HL-60 (cell line): ENCODE measurements around the gene CRTC3.
A peak's percentile ranks its signal among the peaks of the same experiment; 100 is the strongest.

ENCODE experiments used
- DNase-seq, 2 experiments: peaks; one replicate each; pipeline ENCODE4 v3.0.0-alpha.2; 2010 to 2020; ENCODE audit warnings: low read depth in 1 of 2, low spot score in 1 of 2
- H3K27ac ChIP-seq: fragments of 250-450 bp; sonication (Bioruptor Pico); replicated peaks from 2 replicates; pipeline ENCODE4 v1.5.1; 2020; ENCODE audit warnings: mild to moderate bottlenecking, moderate library complexity
- H3K27me3 ChIP-seq: fragments of 250-450 bp; sonication (Bioruptor Pico); 2 replicates; pipeline ENCODE4 v1.5.1; 2021; ENCODE audit warnings: mild to moderate bottlenecking, moderate library complexity; ENCODE audit not compliant: insufficient read depth, poor library complexity, severe bottlenecking
- H3K4me3 ChIP-seq: replicated peaks from 2 replicates; pipeline ENCODE4 v1.5.1; 2011; ENCODE audit warnings: mild to moderate bottlenecking, control low read depth, low read length; ENCODE audit not compliant: insufficient read depth
- CTCF ChIP-seq: IDR thresholded peaks from one replicate; pipeline ENCODE4 v1.5.1; 2011; ENCODE audit warnings: low read length, control low read depth, inconsistent platforms; ENCODE audit not compliant: insufficient read depth
- GABPA ChIP-seq: IDR thresholded peaks from 2 replicates; pipeline ENCODE4 v1.6.1; 2012; ENCODE audit warnings: low read depth
- POLR2AphosphoS5 ChIP-seq: IDR thresholded peaks from 2 replicates; pipeline ENCODE4 v1.6.1; 2012; ENCODE audit warnings: low read depth
- SPI1 ChIP-seq: IDR thresholded peaks from 2 replicates; pipeline ENCODE4 v1.6.1; 2012; ENCODE audit warnings: low read depth, mild to moderate bottlenecking, borderline replicate concordance
- TF ChIP-seq, protein P1 (sequence below): IDR thresholded peaks from 2 replicates; pipeline ENCODE4 v1.6.1; 2012; ENCODE audit warnings: low read depth; ENCODE audit not compliant: insufficient replicate concordance

CRTC3 gene

GRCh38 chr15:90547540-90547939 is 17.8 kb downstream of the CRTC3 start:
- no peak overlapping the region for H3K27ac ChIP-seq
- TF ChIP-seq, protein P1, sequence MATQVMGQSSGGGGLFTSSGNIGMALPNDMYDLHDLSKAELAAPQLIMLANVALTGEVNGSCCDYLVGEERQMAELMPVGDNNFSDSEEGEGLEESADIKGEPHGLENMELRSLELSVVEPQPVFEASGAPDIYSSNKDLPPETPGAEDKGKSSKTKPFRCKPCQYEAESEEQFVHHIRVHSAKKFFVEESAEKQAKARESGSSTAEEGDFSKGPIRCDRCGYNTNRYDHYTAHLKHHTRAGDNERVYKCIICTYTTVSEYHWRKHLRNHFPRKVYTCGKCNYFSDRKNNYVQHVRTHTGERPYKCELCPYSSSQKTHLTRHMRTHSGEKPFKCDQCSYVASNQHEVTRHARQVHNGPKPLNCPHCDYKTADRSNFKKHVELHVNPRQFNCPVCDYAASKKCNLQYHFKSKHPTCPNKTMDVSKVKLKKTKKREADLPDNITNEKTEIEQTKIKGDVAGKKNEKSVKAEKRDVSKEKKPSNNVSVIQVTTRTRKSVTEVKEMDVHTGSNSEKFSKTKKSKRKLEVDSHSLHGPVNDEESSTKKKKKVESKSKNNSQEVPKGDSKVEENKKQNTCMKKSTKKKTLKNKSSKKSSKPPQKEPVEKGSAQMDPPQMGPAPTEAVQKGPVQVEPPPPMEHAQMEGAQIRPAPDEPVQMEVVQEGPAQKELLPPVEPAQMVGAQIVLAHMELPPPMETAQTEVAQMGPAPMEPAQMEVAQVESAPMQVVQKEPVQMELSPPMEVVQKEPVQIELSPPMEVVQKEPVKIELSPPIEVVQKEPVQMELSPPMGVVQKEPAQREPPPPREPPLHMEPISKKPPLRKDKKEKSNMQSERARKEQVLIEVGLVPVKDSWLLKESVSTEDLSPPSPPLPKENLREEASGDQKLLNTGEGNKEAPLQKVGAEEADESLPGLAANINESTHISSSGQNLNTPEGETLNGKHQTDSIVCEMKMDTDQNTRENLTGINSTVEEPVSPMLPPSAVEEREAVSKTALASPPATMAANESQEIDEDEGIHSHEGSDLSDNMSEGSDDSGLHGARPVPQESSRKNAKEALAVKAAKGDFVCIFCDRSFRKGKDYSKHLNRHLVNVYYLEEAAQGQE = no peak
- no peak for TF ChIP-seq GABPA
- TF ChIP-seq SPI1 = peak; percentile 34; the same call in 1 of the 2 replicates
- TF ChIP-seq POLR2AphosphoS5 = no peak
- no peaks in the 10 kb centered on the region for H3K27me3 ChIP-seq
- H3K4me3 ChIP-seq = no peak overlapping the region
- DNase-seq = no peak

- DNase-seq = peak; percentile 79 to 80
- H3K27me3 ChIP-seq = no peaks in the 10 kb centered on the region
- H3K27ac ChIP-seq = no peak overlapping the region
- TF ChIP-seq, protein P1 = no peak
- peak; percentile 33; the same call in 1 of the 2 replicates for TF ChIP-seq POLR2AphosphoS5
- no peak for TF ChIP-seq CTCF
- TF ChIP-seq SPI1 = peak; percentile 76; the same call in 1 of the 2 replicates
- no peak for TF ChIP-seq GABPA
- H3K4me3 ChIP-seq = no peak overlapping the region
These were observed 21.2 kb downstream of the CRTC3 start for GRCh38 chr15:90550919-90551318.

DNA sequence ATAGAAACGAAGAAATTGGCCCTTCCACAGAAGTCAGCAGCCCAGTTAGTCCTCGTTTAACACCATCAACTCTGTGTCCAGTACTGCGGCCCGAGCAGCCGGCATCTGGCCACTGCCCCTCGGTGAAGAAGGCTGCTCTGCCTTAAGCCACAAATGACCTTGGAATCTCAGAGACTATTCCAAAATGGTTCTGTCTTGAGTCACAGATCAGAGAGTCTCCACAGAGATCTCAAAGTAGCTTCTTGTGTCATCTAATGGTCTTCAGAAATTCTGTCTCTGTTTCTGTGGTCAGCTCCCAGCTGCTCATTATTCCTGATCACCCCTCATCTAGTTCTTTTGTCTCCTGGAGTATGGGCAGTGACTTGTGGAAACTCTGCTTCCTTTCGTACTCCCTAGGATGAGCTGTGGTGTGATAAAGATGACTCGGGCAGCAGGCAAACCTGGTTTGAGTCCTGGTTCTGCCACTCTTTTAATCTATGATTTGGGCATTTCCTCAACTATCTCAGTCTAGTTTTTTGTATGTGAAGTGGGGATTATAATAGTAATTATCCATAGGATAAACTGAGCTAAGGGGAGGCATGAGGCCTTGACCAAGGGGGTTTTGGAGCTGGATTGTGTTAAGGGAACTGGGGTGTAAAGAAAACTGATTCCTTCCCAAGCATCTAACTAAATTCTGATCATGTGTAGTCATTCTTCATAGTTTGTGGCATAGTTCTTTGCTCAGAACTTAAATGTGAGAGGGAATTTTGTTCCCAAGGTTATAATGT is 22.6 kb downstream of the CRTC3 start:
- Histone ChIP-seq H3K27me3 (no peaks in the 10 kb centered on the region), H3K27ac (no peak overlapping the region), H3K4me3 (no peak overlapping the region)
- TF ChIP-seq, protein P1 = no peak
- no peak for TF ChIP-seq GABPA
- TF ChIP-seq CTCF = no peak
- TF ChIP-seq POLR2AphosphoS5 = no peak
- no peak for DNase-seq
